ENCODE data around the gene ATP6V0E1.
"Not testable (repeated sequence)": the region's sequence is repeated elsewhere in the genome, so short reads cannot be mapped to it uniquely, and the experiment has no call there.

ATP6V0E1 gene

DNA sequence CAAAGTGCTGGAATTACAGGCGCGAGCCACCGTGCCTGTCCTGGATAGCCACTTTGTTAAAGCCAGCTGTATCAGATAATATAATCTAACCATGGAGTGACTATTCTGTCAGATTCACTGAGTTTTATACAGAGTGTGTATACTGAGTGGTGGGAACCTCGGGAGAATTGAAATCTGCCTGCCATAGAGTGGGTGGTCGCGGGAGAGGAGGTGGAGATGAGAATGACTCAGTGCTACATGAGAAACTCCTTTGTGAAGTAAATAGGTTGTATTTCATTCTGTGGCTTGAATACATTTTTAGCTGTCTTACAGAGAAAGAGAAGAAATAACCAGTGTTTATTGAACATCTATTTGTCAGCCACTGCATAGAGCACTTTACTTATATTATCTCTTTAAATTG is 26.4 kb downstream of the ATP6V0E1 start:
- no peak for DNase-seq

DNA sequence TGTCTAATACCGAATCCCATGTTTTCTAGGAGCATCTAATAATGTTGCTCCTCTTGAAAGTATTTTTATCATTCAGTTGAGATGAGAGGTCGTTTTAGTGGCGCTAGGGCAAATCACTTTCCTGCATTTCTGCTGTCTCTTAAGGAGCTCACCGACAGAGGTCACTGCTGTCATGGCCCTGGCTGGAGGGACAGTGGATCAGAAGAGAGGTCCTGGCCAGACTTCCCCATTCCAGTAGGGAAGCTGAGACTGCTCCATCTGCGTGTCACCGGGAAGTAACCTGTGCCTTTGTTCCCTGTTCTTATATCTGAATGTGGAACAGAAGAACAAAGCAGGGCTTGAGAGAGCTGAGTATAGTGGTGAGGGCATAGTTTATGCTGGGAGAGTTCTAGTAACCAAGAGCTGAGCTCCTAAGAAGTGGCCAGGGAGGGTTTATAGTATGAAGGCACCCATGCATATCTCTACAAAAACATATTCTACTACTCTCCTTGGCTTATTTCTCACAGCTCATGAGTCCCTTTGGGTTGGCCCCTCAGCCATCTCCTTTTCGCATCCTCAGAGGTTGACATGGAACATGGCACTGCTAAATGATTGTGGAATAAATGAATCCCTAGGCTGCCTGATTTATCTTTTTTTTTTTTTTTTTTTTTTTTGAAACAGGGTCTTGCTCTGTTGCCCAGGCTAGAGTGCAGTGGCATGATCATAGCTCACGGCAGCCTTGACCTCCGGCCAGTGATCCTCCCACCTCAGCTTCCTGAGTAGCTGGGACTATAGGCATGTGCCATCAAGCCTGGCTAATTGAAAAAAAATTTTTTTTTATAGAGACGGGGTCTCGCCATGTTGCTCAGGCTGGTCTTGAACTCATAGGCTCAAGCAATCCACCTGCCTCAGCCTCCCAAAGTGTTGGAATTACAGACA is 27.2 kb downstream of the ATP6V0E1 start:
- peak; percentile 9 for DNase-seq

DNA sequence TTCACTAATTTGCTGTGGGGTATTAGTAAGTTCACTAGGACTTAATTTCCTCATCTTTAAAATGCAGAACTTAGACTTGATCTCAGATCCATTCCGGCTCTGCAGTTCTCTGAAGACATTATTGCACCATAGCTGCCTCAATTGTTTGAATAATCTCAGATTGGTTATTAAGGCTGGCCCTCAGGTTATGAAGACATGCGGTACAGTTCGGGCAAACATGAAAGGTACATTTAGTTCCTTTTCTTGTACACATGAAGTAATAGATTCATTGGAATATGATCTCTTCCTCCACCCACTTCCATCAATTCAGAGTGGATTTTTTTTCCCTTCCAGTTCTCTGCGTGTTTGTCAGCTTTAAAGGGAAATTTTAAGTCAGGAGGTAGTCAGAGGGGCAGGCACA is 28.0 kb downstream of the ATP6V0E1 start:
- no peak for DNase-seq

DNA sequence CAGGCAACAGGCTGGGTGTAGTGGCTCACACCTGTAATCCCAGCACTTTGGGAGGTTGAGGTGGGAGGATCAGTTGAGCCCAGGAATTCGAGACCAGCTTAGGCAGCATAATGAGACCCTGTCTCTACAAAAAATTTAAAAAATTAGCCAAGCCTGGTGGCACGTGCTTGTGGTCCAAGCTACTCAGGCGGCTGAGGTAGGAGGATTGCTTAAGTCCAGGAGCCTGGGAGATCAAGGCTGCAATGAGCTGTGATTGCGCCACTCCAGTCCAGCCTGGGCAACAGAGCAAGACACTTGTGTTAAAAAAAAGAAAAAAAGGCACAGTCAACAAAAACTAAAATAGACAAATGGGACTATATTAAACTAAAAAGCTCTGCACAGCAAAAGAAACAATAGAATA is 29.3 kb downstream of the ATP6V0E1 start:
- DNase-seq: no peak

DNA sequence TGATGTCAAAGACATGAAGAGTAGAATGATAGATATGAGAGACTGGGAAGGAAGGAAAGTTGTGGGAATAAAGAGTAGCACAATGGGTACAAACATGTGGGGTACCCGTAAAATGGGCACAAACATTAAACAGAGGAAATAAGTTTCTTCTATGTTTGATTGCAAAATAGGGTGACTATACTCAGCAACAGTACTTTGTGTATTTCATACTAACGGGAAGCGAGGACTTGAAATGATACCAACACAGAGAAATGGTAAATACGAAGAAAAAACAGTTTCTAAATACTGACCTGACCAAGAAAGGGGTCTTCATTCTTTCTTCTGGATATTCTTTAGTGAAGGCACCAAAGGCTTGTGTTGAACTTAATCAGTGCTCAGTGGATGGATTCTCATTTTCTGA is 31.1 kb downstream of the ATP6V0E1 start:
- DNase-seq: no peak

DNA sequence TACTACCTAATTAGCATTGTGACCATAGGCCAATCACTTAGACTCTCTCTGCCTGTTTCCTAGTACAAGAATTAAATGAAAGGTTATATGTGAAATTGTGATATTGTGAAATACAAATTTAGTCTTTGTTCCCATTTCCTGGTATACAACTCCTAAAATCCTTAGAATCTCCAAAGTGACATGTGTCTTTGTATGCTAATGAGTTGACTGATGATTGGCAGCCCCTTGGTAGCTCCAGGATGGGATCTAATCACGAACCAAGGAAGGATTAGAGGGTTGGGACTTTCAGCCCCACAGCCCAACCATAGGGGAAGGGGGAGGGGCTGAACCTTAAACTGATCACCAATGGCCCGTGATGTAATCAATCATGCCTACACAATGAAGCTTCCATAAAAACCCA is 31.6 kb downstream of the ATP6V0E1 start:
- no peak for DNase-seq

DNA sequence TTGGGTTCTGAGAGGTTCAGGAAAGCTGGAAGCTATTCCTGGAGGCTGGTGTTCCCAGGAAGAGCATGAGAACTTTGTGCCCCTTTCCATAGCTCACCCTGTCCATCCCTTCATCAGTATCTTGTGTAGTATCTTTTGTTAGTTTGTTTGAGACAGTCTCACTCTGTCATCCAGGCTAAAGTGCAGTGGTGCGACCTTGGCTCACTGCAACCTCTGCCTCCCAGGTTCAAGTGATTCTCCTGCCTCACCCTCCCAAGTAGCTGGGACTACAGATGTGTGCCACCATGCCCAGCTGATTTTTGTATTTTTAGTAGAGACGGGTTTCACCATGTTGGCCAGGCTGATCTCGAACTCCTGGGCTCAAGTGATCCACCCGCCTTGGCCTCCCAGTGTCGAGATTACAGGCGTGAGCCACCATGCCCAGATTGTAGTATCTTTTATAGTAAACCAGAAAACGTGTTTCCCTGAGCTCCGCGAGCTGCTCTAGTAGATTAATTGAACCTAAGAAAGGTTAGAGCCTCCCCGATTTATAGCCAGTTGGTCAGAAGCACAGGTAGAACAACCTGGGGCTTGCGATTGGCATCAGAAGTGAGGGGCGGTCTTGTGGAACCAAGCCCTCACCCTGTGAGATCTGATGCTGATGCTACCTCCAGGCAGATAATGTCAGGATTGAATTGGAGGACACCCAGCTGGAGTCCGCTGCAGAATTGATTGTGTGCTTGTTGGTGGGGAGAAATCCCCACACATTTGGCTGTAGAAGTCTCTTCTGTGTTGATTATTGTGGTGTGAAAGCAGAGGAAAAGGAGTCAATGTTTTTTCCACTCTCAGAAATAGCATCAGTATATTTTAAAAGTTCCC is 32.3 kb downstream of the ATP6V0E1 start:
- no peak for DNase-seq

DNA sequence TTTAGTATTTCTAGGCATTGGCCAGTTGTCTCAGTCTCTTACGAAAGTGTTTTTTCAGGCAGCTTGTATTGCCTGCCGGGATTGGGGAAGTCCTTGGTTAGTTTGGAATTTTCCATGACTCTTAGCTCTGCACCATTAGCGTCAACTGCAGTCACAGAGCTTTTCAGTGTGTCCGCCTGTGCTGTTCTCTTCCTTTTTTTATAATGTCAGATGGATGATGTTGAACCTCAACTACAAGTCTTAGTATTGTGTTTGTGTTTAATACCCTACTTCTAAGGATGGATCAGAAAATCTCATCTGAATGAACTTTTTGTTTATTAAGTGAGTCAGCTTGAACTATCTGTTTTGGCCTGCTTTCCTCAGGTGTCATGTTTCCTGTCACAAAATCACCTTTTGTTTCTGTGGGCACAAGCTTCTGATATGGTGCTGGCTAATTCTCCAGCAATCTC is 33.1 kb downstream of the ATP6V0E1 start:
- no peak for DNase-seq

DNA sequence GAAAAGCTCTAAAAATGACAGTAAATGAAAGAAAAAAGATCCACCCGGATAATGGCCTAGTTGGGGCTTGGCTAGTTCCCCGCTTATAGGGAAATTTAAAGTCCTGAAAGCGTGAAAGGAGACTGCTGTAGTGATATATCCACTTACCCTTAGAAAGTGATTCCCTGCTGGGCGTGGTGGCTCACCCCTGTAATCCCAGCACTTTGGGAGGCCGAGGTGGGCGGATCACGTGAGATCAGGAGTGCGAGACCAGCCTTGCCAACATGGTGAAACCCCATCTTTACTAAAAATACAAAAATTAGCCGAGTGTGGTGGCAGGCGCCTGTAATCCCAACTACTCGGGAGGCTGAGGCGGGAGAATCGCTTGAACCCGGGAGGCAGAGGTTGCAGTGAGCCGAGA is 33.5 kb downstream of the ATP6V0E1 start:
- DNase-seq: not testable (repeated sequence)

GRCh38 chr5:173018358-173018757 is 34.8 kb downstream of the ATP6V0E1 start:
- no peak for DNase-seq

DNA sequence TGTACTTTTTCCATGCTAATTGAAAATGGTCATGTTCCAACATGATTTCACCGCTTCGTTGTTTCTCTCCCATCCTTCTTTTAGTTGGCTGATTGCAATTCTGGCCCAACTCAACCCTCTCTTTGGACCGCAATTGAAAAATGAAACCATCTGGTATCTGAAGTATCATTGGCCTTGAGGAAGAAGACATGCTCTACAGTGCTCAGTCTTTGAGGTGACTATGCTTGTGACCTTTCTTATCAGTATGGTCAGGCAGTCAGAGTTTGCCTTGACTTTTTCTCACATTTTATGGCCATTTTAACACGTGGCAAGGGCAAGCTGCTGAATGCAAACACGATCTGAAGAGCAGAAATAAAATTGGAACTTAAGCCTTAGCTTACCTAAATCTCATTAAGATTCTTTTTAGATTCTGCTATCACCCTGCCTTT is 36.6 kb downstream of the ATP6V0E1 start:
- DNase-seq: no peak

GRCh38 chr5:173020643-173021042 is 37.1 kb downstream of the ATP6V0E1 start:
- no peak for DNase-seq

DNA sequence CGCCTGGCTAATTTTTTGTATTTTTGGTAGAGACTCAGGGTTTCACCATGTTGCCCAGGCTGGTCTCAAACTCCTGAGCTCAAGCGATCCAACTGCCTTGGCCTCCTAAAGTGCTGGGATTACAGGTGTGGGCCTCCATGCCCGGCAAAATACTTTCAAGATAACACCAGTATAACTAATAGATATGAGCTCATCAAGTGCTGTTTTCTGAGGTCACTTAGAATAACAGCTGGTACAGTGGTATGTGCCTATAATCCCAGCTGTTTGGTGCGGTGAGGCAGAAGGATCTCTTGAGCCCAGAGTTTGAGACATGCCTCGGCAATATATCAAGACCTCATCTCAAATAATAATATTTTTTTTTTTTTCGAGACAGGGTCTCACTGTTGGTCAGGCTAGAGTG is 42.1 kb downstream of the ATP6V0E1 start:
- DNase-seq: no peak

- no peak for DNase-seq
Measured at GRCh38 chr5:173027905-173028304, 44.3 kb downstream of the ATP6V0E1 start.

DNA sequence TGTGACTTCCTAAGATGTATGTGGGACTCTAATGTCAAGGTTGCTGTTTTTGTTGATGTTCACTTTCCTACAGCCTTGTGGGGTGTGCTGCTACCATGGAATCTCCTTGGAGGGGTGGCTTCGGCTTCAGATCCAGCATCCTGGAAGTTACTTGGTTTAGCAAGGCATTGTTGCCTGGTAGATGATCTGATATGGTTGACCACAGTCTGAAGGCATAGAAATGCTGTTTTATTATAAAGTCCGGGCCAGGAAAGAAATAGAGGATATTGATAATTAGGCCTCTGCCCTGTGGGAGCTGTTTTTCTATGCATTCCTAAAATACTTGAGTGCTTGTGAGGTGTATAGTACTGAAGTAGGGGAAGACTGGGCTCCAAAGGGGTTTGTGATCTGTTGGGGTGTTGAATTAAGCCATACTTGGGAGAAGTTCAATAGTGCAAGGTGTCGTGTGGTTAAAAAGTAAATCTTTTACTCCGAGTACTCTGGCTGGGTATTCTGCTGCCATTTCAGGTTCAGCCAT is 45.3 kb downstream of the ATP6V0E1 start:
- no peak for DNase-seq

DNA sequence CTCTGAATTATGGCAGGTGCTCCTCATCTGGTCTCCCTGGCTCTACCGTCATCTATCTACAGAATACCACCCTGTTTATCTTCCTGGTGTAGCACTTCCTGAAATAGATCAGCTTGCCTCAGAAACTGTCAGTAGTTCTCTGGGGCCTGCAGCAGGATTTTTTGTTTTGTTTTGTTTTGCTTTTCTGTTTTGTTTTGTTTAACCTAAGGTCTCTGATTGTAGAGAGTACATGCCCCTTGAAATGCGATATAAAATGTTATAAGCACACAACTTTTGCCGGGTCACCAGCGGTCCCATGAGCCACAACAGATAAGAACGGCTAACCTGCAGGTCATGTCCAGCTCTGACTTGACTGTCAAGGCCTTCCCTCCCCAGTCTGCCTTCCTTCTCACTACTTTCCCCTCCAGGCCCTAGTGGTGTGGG is 45.9 kb downstream of the ATP6V0E1 start:
- no peak for DNase-seq

DNA sequence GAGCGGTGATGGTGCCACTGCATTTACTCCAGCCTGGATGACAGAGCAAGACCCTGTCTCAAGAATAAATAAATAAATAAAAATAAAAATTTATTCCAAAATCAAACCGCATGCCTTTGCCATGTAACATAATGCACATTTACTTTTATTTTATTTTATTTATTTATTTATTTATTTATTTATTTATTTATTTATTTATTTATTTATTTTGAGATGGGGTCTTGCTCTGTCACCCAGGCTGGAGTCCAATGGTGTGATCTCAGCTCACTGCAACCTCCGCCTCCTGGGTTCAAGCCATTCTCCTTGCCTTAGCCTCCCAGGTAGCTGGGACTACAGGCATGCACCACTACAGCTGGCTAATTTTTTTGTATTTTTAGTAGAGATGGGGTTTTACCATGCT is 48.5 kb downstream of the ATP6V0E1 start:
- not testable (repeated sequence) for DNase-seq

GRCh38 chr5:173032730-173033129 is 49.2 kb downstream of the ATP6V0E1 start:
- no peak for DNase-seq

- no peak for DNase-seq
Measured at GRCh38 chr5:173033923-173034322, 50.4 kb downstream of the ATP6V0E1 start.

GRCh38 chr5:173035904-173036707 is 52.5 kb downstream of the ATP6V0E1 start:
- no peak for DNase-seq

- no peak for DNase-seq
Measured at GRCh38 chr5:173039188-173039587, 55.6 kb downstream of the ATP6V0E1 start.

DNA sequence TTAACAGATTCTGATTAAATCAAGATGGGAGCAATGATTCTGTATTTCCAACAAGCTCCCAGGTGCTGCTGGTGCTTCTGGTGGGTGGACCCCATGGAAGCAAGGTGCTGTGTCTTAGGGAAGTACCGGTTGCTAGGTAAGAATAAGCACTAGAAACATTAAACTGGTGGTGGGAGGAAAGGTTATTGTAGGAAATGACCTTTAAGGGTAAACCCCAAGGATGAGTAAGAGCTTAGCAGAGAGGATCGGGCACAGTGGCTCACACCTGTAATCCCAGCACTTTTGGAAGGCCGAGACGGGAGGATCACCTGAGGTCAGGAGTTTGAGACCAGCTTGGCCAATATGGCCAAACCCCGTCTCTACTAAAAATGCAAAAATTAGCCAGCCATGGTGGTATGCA is 56.4 kb downstream of the ATP6V0E1 start:
- no peak for DNase-seq

Measured in CD4-positive, alpha-beta T cell treated with Interferon gamma for 1 hour (primary cell).